GM18909 (cell line): ENCODE results near the gene CXCR1.
"Not testable (repeated sequence)": the region's sequence is repeated elsewhere in the genome, so short reads cannot be mapped to it uniquely, and the experiment has no call there.

Source experiments
- ATAC-seq: cut with Tn5 transposase; IDR thresholded peaks from one replicate; pipeline ENCODE4 v1.9.1; 2021; ENCODE audit warnings: mild to moderate bottlenecking; ENCODE audit not compliant: unreplicated experiment, poor library complexity

CXCR1 gene

DNA sequence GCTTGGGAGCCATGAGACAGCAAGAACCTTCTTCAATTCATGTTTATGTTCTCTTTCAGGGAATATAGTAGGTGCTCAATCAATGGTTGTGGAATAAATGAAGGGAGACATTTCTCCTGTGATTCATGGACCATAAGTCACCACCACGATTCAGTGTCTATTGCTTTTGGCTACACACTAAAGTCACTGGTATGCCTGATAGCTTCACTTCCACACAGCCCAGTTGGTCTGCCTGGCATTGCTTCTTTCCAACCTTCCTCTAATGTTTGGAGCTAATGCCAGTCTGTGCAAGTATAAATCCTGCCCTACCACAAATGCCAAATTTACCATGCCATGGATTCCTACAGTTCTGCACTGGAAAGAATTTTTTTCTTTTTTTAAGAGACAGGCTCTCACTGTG lies 1.3 kb upstream of the CXCR1 start:
- ATAC-seq = no peak

DNA sequence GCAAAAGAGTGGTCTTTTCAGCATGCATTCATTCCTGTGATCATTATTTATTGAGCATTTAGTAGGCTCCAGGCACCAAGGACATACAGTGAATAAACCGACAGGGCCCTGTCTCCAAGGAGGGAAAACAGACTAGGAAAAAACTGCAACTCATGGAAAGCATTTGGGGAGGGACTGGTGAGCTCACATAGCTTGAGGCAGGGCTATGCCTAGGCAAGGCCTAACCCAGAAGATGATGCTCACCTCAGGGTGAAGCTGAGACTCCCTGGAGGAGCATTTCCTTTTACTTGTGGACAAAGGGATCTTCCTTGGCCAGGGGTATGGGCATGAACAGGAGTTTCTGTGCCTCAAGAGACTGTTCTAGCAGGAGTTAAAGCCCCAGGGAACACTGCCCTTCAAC lies 3.9 kb downstream of the CXCR1 start:
- ATAC-seq = no peak

DNA sequence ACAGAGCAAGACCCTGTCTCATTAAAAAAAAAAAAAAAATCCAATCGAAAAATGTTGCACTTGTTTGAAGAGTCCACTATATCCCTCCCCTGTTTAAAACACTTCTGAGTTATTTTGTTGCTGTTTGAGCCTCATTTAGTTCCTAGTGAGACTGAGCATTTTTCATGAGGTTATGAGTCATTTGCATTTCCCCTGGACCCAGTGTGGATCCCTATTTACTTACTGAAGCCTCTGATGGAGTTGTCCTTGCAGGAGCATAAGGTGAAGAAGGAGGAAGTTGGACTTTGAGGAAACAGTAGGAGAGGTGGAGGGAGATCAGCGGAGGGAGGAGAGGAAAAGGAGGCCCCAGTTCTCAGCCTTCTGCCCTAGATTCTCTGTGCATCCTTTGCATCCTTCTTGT lies 5.1 kb downstream of the CXCR1 start:
- ATAC-seq = no peak

DNA sequence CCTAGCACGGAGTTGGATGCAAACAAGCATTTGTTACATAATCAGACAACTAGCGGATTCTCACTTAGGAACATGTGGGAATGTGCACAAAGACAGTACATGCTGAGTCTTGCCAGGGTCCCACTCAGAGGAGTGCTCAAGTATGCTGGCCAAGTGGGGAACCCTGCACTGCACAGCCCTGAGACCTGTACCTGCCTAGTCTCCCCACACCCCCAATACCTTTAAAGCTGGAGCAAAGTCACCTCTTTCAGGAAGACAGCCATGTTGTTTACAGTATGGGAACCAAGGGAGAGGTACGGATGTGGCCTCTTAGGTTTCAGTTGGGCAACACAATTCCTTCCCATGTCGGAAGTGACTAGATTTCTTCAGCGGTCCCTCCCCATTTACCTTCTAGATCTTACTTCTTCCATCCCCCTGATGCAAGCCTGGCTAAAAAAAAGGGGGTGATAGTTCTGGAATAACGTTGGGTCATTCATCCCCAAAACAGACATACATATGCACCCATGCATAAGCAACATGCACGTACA lies 10.7 kb downstream of the CXCR1 start:
- no peak for ATAC-seq

DNA sequence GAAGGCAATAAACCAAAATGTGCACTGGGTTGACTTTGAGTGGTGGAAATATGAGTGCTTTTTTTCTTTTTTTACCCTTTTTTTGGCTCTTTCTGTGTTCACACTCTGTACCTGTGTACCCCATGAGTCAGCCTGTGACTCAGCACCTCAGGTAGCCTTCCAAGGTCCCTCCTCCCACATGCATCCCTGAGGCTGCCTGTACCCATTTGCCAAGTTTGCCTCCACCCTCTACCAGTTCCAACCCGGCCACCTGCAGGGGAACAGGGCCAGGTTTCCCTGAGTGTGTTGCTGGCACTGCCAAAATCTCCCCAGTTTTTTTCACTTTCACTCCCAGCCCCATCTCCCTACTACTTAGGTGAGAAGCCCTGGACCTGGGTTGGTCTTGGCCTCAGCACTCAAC lies 14.0 kb downstream of the CXCR1 start:
- no peak for ATAC-seq

DNA sequence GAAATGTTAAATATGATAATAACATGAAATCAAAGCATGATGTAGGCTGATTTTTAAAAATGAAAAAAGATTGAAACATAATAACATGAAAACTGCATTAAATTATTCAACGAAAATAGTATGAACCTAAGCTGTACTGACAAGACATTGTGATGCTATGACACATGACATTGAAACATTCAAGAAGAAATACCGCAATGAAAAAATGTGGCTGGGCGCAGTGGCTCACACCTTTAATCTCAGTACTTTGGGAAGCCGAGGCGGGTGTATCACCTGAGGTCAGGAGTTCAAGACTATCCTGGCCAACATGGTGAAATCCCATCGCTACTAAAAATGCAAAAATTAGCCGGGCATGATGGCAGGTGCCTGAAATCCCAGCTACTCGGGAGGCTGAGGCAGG lies 14.6 kb downstream of the CXCR1 start:
- no peak for ATAC-seq

DNA sequence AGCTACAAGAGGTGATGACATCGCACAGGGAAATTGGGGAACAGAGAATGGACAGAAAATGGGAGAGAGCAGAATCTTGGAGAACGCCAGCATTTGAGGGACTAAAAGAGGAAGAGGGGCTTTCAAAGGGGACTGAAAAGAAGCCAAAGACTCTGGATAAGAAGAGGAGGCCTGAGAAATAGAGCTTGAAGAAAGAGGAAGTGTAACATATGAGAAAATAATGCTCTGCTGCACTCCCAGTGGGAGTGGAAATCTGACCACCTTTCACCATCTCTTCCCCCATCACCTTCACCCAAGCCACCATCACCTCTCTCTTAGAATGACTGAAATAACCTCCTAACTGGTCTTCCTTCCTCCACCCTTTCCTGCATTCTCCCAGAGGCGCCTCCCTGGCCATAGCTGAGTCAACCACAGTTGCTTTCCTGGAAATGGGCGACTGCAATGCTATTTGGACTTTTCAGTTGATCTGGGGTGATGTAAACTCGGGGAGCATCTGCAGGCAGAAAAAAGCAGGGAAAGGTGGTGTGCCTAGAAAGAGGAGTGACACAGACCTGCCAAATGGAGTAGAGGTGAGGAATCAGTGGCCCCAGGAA lies 16.8 kb downstream of the CXCR1 start:
- ATAC-seq = no peak

DNA sequence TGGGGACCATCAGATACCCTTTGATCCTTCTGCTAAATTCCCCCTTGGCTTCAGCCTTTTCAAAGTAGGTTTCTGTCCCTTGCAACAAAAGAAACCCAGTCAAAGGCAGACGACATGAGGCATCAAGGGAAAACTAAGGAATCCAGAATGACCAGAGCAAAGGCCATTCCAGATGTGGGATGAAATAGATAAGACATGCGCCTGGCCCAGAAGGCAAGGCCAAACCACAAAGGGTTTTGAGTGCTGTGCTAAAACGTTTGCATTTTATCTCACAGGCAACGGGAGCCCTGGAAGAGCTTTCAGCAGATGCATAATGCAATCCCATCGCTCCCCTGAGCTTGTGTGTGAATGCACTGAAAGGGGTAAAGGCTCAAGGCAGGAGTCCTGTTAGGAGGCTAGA lies 17.7 kb downstream of the CXCR1 start:
- ATAC-seq = no peak

DNA sequence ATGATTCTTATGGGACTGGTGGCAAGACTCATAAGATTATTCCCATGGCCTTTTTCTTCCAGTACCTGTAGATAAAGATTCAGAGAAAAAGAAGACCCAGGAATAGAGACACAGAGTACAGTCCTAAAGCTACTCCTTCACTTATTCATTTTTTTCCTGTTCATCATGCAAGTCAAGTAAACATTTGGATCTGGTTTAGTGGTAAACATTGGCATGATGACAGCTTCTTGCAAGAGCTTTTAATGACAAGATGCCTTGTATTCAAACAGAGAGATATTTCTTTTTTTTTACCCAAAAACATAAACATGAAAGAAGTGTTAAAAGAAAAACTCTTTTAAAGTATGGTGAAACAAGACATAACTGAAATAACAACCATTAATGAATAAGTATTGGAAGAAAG lies 20.7 kb downstream of the CXCR1 start:
- no peak for ATAC-seq

DNA sequence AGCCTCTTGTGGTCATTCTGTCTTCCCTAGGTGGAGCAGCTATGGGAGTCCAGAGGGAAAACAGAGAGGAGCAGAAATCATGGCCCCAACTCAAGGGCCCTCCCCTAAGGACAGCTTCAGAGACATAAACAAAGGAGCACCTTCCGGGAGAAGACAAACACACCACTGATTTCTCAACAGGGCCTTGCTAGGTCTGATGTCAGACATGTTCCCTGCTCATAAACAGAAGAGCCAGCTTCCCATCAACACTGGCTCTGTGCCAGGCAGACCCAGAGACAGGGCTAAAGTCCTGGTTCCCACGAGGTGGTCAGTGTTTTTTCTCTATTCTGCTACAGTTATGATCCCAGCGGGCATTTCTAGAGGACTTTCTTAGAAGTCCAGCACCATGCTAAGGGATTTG lies 21.6 kb downstream of the CXCR1 start:
- ATAC-seq = no peak

DNA sequence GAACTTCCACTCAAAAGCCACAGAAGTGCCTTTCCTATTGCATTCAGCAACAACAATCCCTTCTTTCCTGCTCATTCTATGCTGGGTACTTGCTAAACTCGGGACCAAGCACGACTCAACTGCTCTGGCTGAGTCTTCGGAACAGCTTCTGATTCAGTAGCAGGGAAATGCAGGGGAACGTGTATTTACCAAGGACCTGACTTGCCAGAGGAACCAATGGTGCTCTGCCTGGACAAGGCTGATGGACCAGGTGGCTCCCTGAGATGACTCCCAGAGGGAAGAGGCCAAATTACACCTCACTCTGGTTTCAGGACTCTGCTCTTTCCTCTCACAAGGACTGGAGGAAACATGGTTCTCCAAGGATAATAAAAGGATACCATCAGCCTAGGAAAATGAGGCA lies 28.7 kb downstream of the CXCR1 start:
- no peak for ATAC-seq

DNA sequence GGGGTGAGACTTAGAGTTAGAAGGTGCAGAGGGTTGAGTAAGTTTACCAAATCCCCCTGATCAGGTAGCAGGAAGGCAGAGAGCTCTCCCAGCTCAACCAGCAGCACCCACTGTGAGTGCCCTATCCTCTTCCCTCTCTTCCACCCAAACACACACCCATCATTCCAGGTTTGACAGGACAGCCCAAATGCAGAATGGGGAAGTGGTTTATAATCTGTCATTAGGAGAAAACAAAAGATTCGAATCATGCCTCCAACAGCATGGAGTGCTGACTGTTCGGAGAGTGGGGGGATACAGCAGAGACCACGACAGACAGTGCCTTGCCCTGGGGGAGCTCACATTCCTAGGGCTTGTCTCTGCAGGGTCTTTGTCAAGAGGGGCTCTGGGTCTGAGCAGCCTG lies 29.2 kb downstream of the CXCR1 start:
- ATAC-seq = no peak

DNA sequence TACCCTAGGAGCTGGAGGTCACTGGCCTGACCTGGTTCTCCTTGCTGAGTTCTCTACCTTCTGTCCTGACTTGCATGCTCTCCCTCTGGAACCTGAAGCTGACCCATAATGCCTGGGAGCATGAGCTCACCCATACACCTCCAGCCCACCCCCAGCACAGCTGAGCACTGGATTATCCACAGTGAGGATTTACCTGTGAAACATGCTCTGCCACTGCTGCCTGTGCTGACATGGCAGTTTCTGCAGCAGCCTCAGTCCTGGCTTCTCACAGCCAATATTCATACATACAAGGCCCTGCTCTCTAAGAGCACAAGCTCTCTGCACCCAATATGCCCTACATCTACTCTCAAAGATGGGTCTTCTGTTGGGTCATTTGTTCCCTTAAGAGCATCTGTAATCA lies 35.9 kb downstream of the CXCR1 start:
- no peak for ATAC-seq

DNA sequence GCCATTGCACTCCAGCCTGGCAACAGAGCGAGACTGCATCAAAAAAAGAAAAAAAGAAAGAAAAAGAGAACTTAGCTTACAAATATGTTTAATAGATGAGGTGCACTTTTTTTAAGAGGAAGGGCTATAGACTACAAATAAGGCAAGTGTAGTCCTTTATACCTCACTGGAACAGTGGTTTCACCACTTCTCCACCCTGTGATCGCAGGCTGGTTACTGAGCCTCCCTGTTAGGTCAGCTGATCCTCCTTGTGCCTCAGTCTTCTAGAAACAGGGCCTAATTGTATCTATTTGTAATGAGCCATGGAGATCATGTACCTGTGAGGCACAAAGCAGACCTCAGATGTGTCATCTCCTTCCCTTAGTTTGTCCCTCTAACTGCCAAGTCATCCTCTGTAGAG lies 36.4 kb downstream of the CXCR1 start:
- ATAC-seq = no peak

DNA sequence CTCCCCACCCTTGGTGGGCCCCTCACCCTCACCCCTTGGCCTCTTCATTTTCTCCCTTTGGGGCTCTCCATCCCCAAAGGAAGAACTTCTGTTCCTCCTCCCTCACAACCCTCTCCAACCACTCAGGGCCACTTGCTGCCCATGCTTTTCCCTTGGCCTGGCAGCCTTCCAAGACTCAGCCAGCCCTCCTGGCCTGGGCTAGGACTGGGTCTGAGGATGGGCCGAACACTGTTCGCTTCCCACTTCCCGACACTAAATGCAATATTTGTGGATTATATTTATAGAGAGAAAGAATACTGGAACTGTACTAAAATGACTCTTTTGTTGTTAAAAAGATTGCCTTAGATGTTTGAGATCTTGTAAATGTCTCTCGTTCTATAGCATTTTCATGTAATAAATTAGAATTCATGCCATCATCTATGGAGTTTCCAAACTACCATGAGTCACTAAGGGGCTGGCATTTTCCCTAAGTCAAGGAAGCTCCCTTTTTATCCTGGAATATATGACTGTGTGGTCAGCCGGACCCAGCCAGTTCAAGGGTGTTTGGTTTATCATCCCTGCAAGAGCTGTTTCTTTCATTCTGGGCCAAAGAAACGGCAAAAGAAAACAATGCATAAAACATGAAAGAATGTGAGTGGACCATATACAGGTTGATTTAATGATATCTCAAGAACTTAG lies 37.2 kb downstream of the CXCR1 start:
- ATAC-seq = no peak

DNA sequence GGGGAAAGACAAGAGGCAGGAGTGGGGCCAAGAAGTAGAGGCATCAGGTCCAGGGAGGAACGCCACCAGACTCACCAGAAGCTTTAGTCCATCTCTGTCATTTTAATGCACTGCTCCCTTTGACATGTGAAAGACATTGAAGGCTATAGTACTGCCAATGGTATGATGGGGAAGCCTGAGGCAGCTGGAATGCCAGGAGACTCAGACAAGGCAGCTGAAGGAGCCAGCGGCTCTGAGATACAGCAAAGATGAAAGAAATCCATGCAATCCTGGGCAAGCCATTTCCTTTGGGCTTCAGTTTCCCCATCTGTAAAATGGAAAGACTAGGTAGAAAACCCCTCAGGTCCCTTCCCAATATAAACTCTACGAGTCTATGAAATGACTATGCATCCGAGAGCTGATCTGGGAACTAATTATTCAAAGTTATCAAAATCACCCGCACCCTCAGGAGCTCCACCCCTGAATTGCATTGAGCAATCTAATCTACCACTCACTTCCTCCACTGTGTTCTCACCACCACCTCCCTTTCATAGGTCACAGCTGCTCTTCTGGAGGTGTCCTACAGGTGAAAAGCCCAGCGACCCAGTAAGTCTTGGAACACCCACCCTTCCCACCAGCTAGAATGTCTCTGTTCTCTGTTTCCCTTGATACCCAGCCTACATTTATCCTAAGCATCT lies 37.8 kb downstream of the CXCR1 start:
- no peak for ATAC-seq

DNA sequence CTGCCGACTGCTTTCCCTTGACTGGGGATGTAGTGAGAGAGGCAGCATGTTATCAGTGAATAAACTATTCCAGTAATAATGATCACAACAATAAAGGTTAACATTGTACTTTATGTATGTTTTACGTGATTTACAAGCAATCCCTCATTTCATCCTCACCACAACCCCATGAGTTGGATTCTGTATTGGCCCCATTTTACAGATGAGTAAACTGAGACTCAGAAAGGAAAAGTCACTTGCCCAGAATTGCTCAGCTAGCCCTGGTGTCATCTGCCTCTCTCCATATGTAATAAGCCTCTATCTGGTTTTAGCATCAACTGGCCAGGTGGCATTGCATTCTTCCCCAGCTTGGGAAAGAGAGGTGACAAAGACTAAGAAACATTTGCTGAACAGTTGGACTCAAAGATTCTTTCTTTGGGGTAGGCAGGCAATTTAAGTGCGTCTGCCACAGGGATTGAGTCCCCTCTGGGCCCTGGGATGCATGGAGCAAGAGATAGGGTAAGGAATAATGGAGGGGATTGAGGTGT lies 38.8 kb downstream of the CXCR1 start:
- no peak for ATAC-seq

DNA sequence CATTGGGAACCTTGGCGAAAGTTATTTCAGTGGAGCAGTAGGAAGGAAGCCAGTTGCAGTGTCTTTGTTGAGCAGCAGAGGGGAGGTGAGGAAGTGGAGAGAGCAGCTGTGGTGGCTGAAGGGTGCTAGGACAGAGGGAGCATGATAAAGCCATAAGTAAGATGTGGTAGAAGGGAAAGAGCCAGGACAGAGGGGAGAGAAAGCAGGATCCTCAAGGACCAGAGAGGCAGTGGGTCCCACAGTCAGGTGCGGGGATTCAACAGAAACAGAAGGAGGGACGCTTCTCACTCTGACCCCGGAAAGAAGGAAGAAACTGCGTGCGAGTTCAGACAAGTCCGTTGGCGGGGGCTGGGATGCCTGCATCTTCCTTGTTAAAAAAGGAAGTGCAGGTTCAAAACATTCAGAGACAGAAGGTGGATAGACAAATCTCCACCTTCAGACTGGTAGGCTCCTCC lies 41.1 kb downstream of the CXCR1 start, which contains the start of gene CXCR2:
Gene CXCR2, plus strand, starts transcription at position 403 of the 455 bp plus-strand sequence. CDS start 8,774 bp downstream, outside the sequence.
- no peak for ATAC-seq

DNA sequence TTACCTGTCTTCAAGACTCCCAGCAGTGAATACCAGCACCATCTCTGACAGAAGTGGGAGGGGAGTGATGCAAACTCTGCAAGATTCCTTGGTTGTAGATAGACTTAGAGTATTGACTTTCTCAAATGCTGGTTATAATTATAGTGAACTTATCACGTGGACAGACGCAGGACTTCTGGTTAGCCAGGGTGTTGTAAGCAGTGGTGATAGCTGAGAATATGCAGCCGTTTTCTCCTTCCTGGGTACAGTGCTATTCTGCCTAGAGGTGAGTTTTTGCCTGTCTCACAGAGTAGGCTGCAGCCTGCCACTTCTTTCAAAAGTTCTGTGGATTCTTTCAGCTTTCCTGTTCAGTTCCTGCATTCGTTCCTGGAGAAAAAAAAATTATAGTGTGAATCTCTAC lies 41.7 kb downstream of the CXCR1 start:
- ATAC-seq = no peak

DNA sequence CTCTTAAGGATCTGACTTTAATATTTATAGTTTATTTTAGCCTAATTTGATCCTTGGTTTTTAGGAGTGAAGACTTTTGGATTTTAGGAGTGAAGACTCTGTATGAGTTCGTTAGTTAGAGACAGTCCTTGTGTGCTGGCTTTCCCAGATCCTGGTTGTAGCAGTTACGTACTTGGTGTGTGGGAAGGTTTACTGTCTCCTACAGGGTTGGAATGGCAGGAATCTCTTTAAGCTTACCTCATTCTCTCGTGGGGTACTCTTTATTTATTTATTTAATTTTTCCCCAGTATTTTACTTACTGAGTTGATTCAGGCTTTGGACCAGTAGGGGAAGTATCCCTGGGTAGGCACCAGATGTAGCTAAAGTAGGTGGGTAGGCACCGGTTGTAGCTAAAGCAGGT lies 42.8 kb downstream of the CXCR1 start:
- no peak for ATAC-seq

DNA sequence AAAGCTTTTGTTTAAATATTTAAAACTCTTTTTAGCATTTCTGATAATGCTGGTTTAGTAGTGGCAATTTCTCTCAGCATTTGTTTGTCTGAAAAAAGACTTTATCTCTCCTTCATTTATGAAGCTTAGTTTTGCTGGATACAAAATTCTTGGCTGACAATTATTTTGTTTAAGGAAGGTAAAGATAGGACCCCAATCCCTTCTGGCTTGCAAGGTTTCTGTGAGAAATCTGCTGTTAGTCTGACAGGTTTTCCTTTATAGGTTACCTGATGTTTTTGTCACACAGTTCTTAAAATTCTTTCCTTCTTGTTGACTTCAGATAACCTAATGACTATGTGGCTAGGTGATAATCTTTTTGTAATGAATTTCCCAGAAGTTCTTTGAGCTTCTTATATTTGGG lies 44.5 kb downstream of the CXCR1 start:
- ATAC-seq = not testable (repeated sequence)
